K562 (cell line): ENCODE data around the gene ATP12A. TPM values are rescaled to one million over a fixed set of nuclear protein-coding genes. Genes with fewer than 3 reads are reported as not detected.

Source experiments
- ATAC-seq: fragments of 200-7000 bp; cut with Tn5 transposase; 3 replicates; pipeline ENCODE4 v1.9.1; 2020; ENCODE audit warnings: moderate library complexity
- BruUV-seq: library from RNA; stranded (reverse); fragments of 400-500 nt; replicated peaks from 2 replicates; lab custom pipeline; 2021; lab: Mats Ljungman, UMichigan
- CTCF ChIA-PET: fragments of 300-600 bp; formaldehyde crosslinking; extraction: SDS; loops from one replicate; lab custom pipeline; 2021; ENCODE audit warnings: low intra/inter-chr PET ratio; lab: Yijun Ruan, JAX
- POLR2A ChIA-PET: fragments of 300-600, 350-650 bp; sonication (Branson Sonifier 250); formaldehyde crosslinking; extraction: SDS; loops from one replicate; lab custom pipeline; 2021; ENCODE audit warnings: antibody characterized with exemption, inconsistent platforms; lab: Yijun Ruan, JAX
- DNase-seq, 4 experiments: peaks; one replicate each; pipeline versions ENCODE4 v3.0.0 to v3.0.0-alpha.2; 2011 to 2018; ENCODE audit warnings: low spot score in 3 of 4, mixed read lengths in 3 of 4; ENCODE audit errors: extremely low read depth in 1 of 4
- FAIRE-seq: peaks from 2 replicates; lab custom pipeline; 2011; peaks lifted over from hg19 to GRCh38; lab: Jason Lieb, UNC
- H2AFZ ChIP-seq: 2 replicates; pipeline ENCODE4 v1.6.0; 2011; ENCODE audit warnings: low read depth, low read length, control low read depth, inconsistent platforms
- H3K27ac ChIP-seq: fragments of 200-600 bp; 3 replicates; pipeline ENCODE4 v1.8.0; 2011; ENCODE audit warnings: low read depth, mild to moderate bottlenecking, control low read depth, inconsistent platforms, low read length, moderate library complexity, mixed read lengths; ENCODE audit errors: extremely low read depth
- H3K27me3 ChIP-seq, 2 experiments: fragments of 300-600 bp in 1 of 2; 2 replicates in 1 of 2; 3 replicates in 1 of 2; pipeline versions ENCODE4 v1.6.0 to v1.8.0; 2011; ENCODE audit warnings: inconsistent platforms in 2 of 2, low read length in 2 of 2, mild to moderate bottlenecking in 1 of 2, mixed read lengths in 1 of 2, moderate library complexity in 1 of 2; ENCODE audit not compliant: control insufficient read depth in 2 of 2, insufficient read depth in 2 of 2
- H3K36me3 ChIP-seq: fragments of 300-600 bp; 3 replicates; pipeline ENCODE4 v1.8.0; 2011; ENCODE audit warnings: mild to moderate bottlenecking, low read length, inconsistent platforms; ENCODE audit not compliant: control insufficient read depth, insufficient read depth
- H3K4me1 ChIP-seq, 2 experiments: fragments of 200-600 bp in 1 of 2; replicated peaks in 1 of 2; 2 replicates in 1 of 2; 3 replicates in 1 of 2; pipeline versions ENCODE4 v1.5.1 to v1.8.0; 2011; ENCODE audit warnings: inconsistent platforms in 2 of 2, low read length in 2 of 2, mild to moderate bottlenecking in 1 of 2, mixed read lengths in 1 of 2, moderate library complexity in 1 of 2; ENCODE audit not compliant: control insufficient read depth in 2 of 2, insufficient read depth in 2 of 2
- H3K4me2 ChIP-seq: 2 replicates; pipeline ENCODE4 v1.6.1; 2011; ENCODE audit warnings: low read length, control low read depth, inconsistent platforms, mixed read lengths; ENCODE audit not compliant: insufficient read depth
- H3K4me3 ChIP-seq: fragments of 200-600 bp; sonication (generic), shearing (Covaris generic); 2 replicates; pipeline ENCODE4 v1.5.1; 2016; ENCODE audit warnings: control low read depth, inconsistent platforms
- H3K79me2 ChIP-seq: fragments of 200-600 bp; 3 replicates; pipeline ENCODE4 v1.8.0; 2011; ENCODE audit warnings: low read length, inconsistent platforms; ENCODE audit not compliant: control insufficient read depth, insufficient read depth
- H3K9ac ChIP-seq, 2 experiments: 2 replicates each; pipeline versions ENCODE4 v1.6.0 to v1.6.1; 2011; ENCODE audit warnings: low read depth in 2 of 2, low read length in 2 of 2, control low read depth in 1 of 2, inconsistent platforms in 1 of 2, mild to moderate bottlenecking in 1 of 2, mixed read lengths in 1 of 2; ENCODE audit not compliant: insufficient read depth in 1 of 2
- H3K9me1 ChIP-seq: one replicate; pipeline ENCODE4 v1.6.0; 2011; ENCODE audit warnings: inconsistent platforms, mild to moderate bottlenecking, low read length, moderate library complexity; ENCODE audit not compliant: control insufficient read depth, insufficient read depth
- H3K9me3 ChIP-seq: replicated peaks from 2 replicates; pipeline ENCODE4 v1.5.1; 2011; ENCODE audit warnings: low read depth, low read length, inconsistent platforms; ENCODE audit not compliant: control insufficient read depth, insufficient read depth
- H4K20me1 ChIP-seq: replicated peaks from 2 replicates; pipeline ENCODE4 v1.6.1; 2011; ENCODE audit warnings: low read length, inconsistent platforms, mixed read lengths; ENCODE audit not compliant: control insufficient read depth, insufficient read depth
- ETS1 ChIP-seq: conservative IDR thresholded peaks from 2 replicates; pipeline ENCODE4 v1.6.1; 2011; ENCODE audit warnings: low read depth, mild to moderate bottlenecking, low read length; ENCODE audit not compliant: control insufficient read depth
- GTF2F1 ChIP-seq: IDR thresholded peaks from 2 replicates; pipeline ENCODE4 v1.6.1; 2011; ENCODE audit warnings: low read depth, low read length, improper control_type of control experiment
- RUNX1 ChIP-seq: sonication (generic); IDR thresholded peaks from 2 replicates; pipeline ENCODE4 v1.6.1; 2016; ENCODE audit warnings: antibody characterized with exemption, low read depth
- ZNF140 ChIP-seq: fragments of 250-450 bp; sonication (Bioruptor Pico); IDR thresholded peaks from 2 replicates; pipeline ENCODE4 v1.8.0; 2021; ENCODE audit warnings: moderate library complexity, mild to moderate bottlenecking, inconsistent platforms
- ZNF232 ChIP-seq: sonication (generic); formaldehyde crosslinking; IDR thresholded peaks from 2 replicates; pipeline ENCODE4 v1.8.0; 2022; ENCODE audit warnings: mild to moderate bottlenecking, missing genetic modification reagents
- ZNF263 ChIP-seq: sonication (generic); formaldehyde crosslinking; IDR thresholded peaks from 2 replicates; pipeline ENCODE4 v1.8.0; 2022; ENCODE audit warnings: mild to moderate bottlenecking, missing genetic modification reagents, borderline replicate concordance
- ZNF41 ChIP-seq: fragments of 250-450 bp; sonication (Bioruptor Pico); conservative IDR thresholded peaks from 2 replicates; pipeline ENCODE4 v1.4.0; 2020; ENCODE audit warnings: mild to moderate bottlenecking
- WGBS: fragments of 100-300 bp; shearing (Covaris generic); methylation state at CpG from one replicate; pipeline ENCODE4 v1.1.6; 2016; ENCODE audit warnings: low coverage, mixed read lengths; ENCODE audit not compliant: insufficient coverage; ENCODE audit errors: missing lambda C conversion rate; 5-methylcytosine and 5-hydroxymethylcytosine counted together
- in situ Hi-C: fragments of 300-500 bp; cut with MboI; formaldehyde crosslinking; loops from 4 replicates; pipeline ENCODE4 v1.15.0; 2018; ENCODE audit warnings: inconsistent platforms, mixed read lengths
- intact Hi-C: fragments of 100-400 bp; cut with micrococcal nuclease; formaldehyde crosslinking; loops from 2 replicates; pipeline ENCODE4 v1.14.2; 2022
- polyA plus RNA-seq, 8 experiments: library from polyadenylated mRNA; depleted of rRNA in 4 of 8; stranded (reverse) in 5 of 8; unstranded in 3 of 8; fragments of >200 nt; fragmentation: Nextera tagmentation in 2 of 8; fragmentation: Illumina TruSeq in 1 of 8; extraction: Ambion mirVana in 2 of 8; extraction: Trizol in 1 of 8; gene quantifications; 2 replicates each; pipeline versions ENCODE4 v1.2.1 to v1.2.3, GENCODE V29; 2011 to 2014; ENCODE audit warnings: inconsistent platforms in 1 of 8, missing spikeins in 1 of 8
- total RNA-seq, 7 experiments: library from RNA; depleted of rRNA in 6 of 7; stranded (reverse); fragments of >200 nt in 6 of 7; fragmentation: Illumina TruSeq in 2 of 7; extraction: Trizol in 2 of 7; gene quantifications; 2 replicates each; pipeline versions ENCODE4 v1.2.1 to v1.2.3, GENCODE V29; 2011 to 2021; ENCODE audit warnings: low replicate concordance in 1 of 7

Gene ATP12A
- total and polyA plus RNA-seq, 9 of the 15 experiments (the other 6 are each of a cell fraction or from before 2014, with no cell fraction given), result not detected

GRCh38 chr13:24681930-24682329 is 1.7 kb downstream of the ATP12A start:
- no CpG with 5 or more reads among the region's 1 CpG for WGBS
- H2AFZ ChIP-seq, result no peak overlapping the region
- H3K4me3 ChIP-seq, result no peak overlapping the region
- FAIRE-seq (peak; percentile 86), ATAC-seq (no peak), DNase-seq (no peak)
- in situ Hi-C loops (no loop called here), intact Hi-C loops (no loop called here)
- no TSS peak for BruUV-seq
- peaks cover 2 to 34% of the 10 kb centered on the region in 2 experiments; a peak in 4 of 5 replicates for H3K27me3 ChIP-seq
- no peak overlapping the region; the same call in 2 of the 3 replicates for H3K27ac ChIP-seq
- H3K4me2 ChIP-seq, result no peak overlapping the region
- no peaks in the 10 kb centered on the region for H4K20me1 ChIP-seq
- no peaks in the 10 kb centered on the region for H3K36me3 ChIP-seq
- H3K9ac ChIP-seq, result no peak overlapping the region
- no peaks in the 10 kb centered on the region for H3K9me3 ChIP-seq
- H3K9me1 ChIP-seq, result no peaks in the 10 kb centered on the region
- no peaks in the 10 kb centered on the region; a peak in 1 of 5 replicates for H3K4me1 ChIP-seq
- ChIA-PET CTCF (no interaction called here), POLR2A (interaction anchor here (0.6 kb wide), 1 partner anchor 270 kb away, joined by 3 read pairs; no protein-coding TSS in a partner anchor)
- no peaks in the 10 kb centered on the region for H3K79me2 ChIP-seq
- TF ChIP-seq GTF2F1 (no peak), ZNF140 (CRISPR knock-in tag) (no peak), ZNF41 (CRISPR knock-in tag) (no peak), ZNF263 (CRISPR knock-in tag) (no peak), ETS1 (no peak), RUNX1 (no peak), ZNF232 (no peak)
